Measurements from ENCODE around the gene CDKN2AIP.
A peak's percentile ranks its signal among the peaks of the same experiment; 100 is the strongest.

Gene CDKN2AIP

DNA sequence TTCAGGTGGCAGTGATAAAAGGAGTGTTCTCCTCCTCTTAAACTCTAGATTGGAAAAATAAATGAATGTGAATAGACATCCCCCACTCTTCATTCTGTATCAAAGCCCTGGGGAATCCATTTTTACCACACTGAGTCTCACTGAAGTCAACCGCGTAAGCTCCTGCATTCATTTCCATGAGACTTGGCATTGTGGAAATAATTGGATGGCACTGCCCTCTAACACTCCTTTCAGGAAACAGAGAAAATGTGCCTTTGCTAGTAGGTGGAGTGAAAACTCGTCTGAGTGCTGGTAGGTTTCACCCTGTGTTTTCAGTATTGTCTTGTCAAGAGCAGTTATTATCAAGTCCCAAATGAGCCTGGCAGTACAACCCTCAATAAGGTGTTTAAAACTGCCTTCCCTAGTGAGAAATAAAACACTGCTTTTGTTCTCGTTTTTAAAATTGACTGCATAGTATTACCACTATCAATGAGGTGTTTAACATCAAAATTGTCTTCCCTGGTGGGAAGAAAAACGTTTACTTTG lies 9.7 kb upstream of the CDKN2AIP start:
- no peak for DNase-seq (ENCODE audit: low spot score)
- TF ChIP-seq, protein P1, sequence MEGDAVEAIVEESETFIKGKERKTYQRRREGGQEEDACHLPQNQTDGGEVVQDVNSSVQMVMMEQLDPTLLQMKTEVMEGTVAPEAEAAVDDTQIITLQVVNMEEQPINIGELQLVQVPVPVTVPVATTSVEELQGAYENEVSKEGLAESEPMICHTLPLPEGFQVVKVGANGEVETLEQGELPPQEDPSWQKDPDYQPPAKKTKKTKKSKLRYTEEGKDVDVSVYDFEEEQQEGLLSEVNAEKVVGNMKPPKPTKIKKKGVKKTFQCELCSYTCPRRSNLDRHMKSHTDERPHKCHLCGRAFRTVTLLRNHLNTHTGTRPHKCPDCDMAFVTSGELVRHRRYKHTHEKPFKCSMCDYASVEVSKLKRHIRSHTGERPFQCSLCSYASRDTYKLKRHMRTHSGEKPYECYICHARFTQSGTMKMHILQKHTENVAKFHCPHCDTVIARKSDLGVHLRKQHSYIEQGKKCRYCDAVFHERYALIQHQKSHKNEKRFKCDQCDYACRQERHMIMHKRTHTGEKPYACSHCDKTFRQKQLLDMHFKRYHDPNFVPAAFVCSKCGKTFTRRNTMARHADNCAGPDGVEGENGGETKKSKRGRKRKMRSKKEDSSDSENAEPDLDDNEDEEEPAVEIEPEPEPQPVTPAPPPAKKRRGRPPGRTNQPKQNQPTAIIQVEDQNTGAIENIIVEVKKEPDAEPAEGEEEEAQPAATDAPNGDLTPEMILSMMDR (conservative IDR thresholded peaks at IDR 0.05; ENCODE audit: low read depth), result no peak
- ChIA-PET CTCF (interaction anchor here (1.3 kb wide), 1 partner anchor 27 kb away, joined by 3 read pairs; no protein-coding TSS in a partner anchor), POLR2A (ENCODE audit: low non-redundant PET) (no interaction called here)
- no peak overlapping the region for H3K27ac ChIP-seq

DNA sequence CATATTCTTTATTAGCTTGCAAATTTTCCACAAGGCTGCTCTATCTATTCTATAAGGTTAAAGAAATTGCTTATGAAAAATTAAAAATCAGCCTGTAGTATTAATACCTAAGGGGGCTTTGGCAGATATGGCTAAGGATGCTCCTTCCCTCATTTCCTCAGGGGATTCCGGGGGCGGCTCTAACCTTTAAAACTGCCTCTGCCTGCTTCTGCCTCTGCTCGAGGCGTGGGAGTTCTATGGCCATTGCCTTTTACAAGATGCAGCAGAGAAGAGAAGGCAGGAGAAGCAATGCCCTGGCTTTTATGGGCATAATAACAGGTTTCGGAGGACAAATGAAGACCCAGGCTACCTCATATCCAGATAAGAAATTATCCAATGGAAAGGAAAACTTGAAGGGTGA lies 8.6 kb upstream of the CDKN2AIP start:
- POLR2A ChIA-PET (ENCODE audit: low non-redundant PET), result no interaction called here
- CTCF ChIA-PET, result no interaction called here

GRCh38 chr4:183436417-183436816 lies 8.0 kb upstream of the CDKN2AIP start:
- ChIA-PET POLR2A (ENCODE audit: low non-redundant PET) (no interaction called here), CTCF (no interaction called here)
- TF ChIP-seq, protein P1 (conservative IDR thresholded peaks at IDR 0.05; ENCODE audit: low read depth), result no peak
- DNase-seq (ENCODE audit: low spot score), result no peak
- H3K27ac ChIP-seq, result no peak overlapping the region

More for the DNA sequence above, 8.6 kb upstream of the CDKN2AIP start:
- no peak overlapping the region for H3K27ac ChIP-seq
- TF ChIP-seq, protein P1 (conservative IDR thresholded peaks at IDR 0.05; ENCODE audit: low read depth), result no peak
- DNase-seq (ENCODE audit: low spot score), result no peak

- POLR2A ChIA-PET (ENCODE audit: low non-redundant PET), result interaction anchor here (0.6 kb wide), 1 partner anchor 1175 kb away, joined by 3 read pairs; no protein-coding TSS in a partner anchor
These were observed 7.0 kb upstream of the CDKN2AIP start for GRCh38 chr4:183437452-183437851.

GRCh38 chr4:183438458-183439113 lies 5.8 kb upstream of the CDKN2AIP start:
- H3K27ac ChIP-seq, result peak overlapping the region; percentile 84
- DNase-seq (ENCODE audit: low spot score), result peak; percentile 88
- TF ChIP-seq, protein P1 (conservative IDR thresholded peaks at IDR 0.05; ENCODE audit: low read depth), result no peak
- ChIA-PET CTCF (interaction anchor here (0.9 kb wide), 1 partner anchor 14 kb away, joined by 3 read pairs; no protein-coding TSS in a partner anchor), POLR2A (ENCODE audit: low non-redundant PET) (interaction anchor here (0.6 kb wide), 1 partner anchor 14 kb away, joined by 3 read pairs; no protein-coding TSS in a partner anchor)

More at GRCh38 chr4:183437452-183437851, 7.0 kb upstream of the CDKN2AIP start:
- CTCF ChIA-PET, result interaction anchor here (0.6 to 0.9 kb wide), 3 partner anchors 13 to 1802 kb away, joined by 3 read pairs; no protein-coding TSS in a partner anchor
- TF ChIP-seq, protein P1 (conservative IDR thresholded peaks at IDR 0.05; ENCODE audit: low read depth), result no peak
- no peak for DNase-seq (ENCODE audit: low spot score)
- peak overlapping the region; percentile 48; the same call in 1 of the 2 replicates for H3K27ac ChIP-seq

- no peak for DNase-seq (ENCODE audit: low spot score)
- CTCF ChIA-PET, result no interaction called here
- H3K27ac ChIP-seq, result no peak overlapping the region
- TF ChIP-seq, protein P1 (conservative IDR thresholded peaks at IDR 0.05; ENCODE audit: low read depth), result no peak
- POLR2A ChIA-PET (ENCODE audit: low non-redundant PET), result no interaction called here
These were observed 3.2 kb upstream of the CDKN2AIP start for GRCh38 chr4:183441276-183441675.

Measured in RWPE1 (cell line).